HCT116 (cell line): ENCODE results near the gene FCRL5. TPM values are rescaled to one million over a fixed set of nuclear protein-coding genes. Genes with fewer than 3 reads are reported as not detected.

Source experiments
- ATAC-seq: fragments of 200-7000 bp; cut with Tn5 transposase; 2 replicates; pipeline ENCODE4 v1.9.1; 2020; ENCODE audit warnings: mild to moderate bottlenecking, moderate library complexity
- BruUV-seq: library from RNA; stranded (reverse); fragments of 400-500 nt; replicated peaks from 2 replicates; lab custom pipeline; 2021; lab: Mats Ljungman, UMichigan
- CTCF ChIA-PET: fragments of 300-600 bp; sonication (Branson Sonifier 250); formaldehyde crosslinking; loops from one replicate; lab custom pipeline; 2021; ENCODE audit warnings: antibody characterized with exemption; lab: Charles Lee
- POLR2A ChIA-PET: fragments of 300-600, 350-600 bp; sonication (Branson Sonifier 250); formaldehyde crosslinking; loops from one replicate; lab custom pipeline; 2021; ENCODE audit warnings: antibody characterized with exemption; lab: Charles Lee
- RAD21 ChIA-PET, 2 experiments: fragments of 300-600 bp; sonication (Branson Sonifier 250); formaldehyde crosslinking; loops; one replicate each; lab custom pipeline; 2023; ENCODE audit warnings: low total read pairs in 2 of 2; ENCODE audit not compliant: uncharacterized antibody in 2 of 2, unreplicated experiment in 2 of 2, low non-redundant PET in 1 of 2; lab: Charles Lee
- DNase-seq: peaks from one replicate; pipeline ENCODE4 v3.0.0-alpha.2; 2010; ENCODE audit warnings: low read depth, low spot score
- H2AFZ ChIP-seq: fragments of 200-600 bp; shearing (Covaris generic), sonication (generic); 2 replicates; pipeline ENCODE4 v1.6.1; 2017; ENCODE audit warnings: low read depth, mixed run types, mixed read lengths, antibody characterized with exemption, low read length; ENCODE audit not compliant: poor library complexity, severe bottlenecking
- H3K27ac ChIP-seq: 2 replicates; pipeline ENCODE4 v1.5.1; 2012; ENCODE audit warnings: low read depth, low read length
- H3K27me3 ChIP-seq: fragments of 200-600 bp; sonication (generic); 2 replicates; pipeline ENCODE4 v1.6.1; 2016; ENCODE audit warnings: mixed run types, low read length, mixed read lengths; ENCODE audit not compliant: insufficient read depth
- H3K36me3 ChIP-seq, 2 experiments: fragments of 200-500 bp in 1 of 2; fragments of 200-600 bp in 1 of 2; sonication (Bioruptor generic) in 1 of 2; sonication (generic) in 1 of 2; 2 replicates each; pipeline versions ENCODE4 v1.5.1 to v1.6.1; 2014 to 2016; ENCODE audit warnings: low read length in 2 of 2, inconsistent platforms in 1 of 2, mixed read lengths in 1 of 2, mixed run types in 1 of 2; ENCODE audit not compliant: insufficient read depth in 2 of 2, control insufficient read depth in 1 of 2
- H3K4me1 ChIP-seq, 2 experiments: fragments of 200-600 bp in 1 of 2; sonication (generic) in 1 of 2; 2 replicates each; pipeline versions ENCODE4 v1.5.1 to v1.6.1; 2012 to 2017; ENCODE audit warnings: low read length in 2 of 2, inconsistent platforms in 1 of 2, mild to moderate bottlenecking in 1 of 2, mixed read lengths in 1 of 2, mixed run types in 1 of 2, moderate library complexity in 1 of 2; ENCODE audit not compliant: insufficient read depth in 2 of 2, control insufficient read depth in 1 of 2
- H3K4me2 ChIP-seq: fragments of 200-600 bp; sonication (generic); 2 replicates; pipeline ENCODE4 v1.6.1; 2017; ENCODE audit warnings: mixed run types, low read length, mixed read lengths
- H3K4me3 ChIP-seq, 2 experiments: fragments of 200-600 bp in 1 of 2; sonication (generic) in 1 of 2; replicated peaks in 1 of 2; 2 replicates each; pipeline ENCODE4 v1.5.1; 2011 to 2016; ENCODE audit warnings: low read length in 2 of 2, control low read depth in 1 of 2, low read depth in 1 of 2, mild to moderate bottlenecking in 1 of 2, mixed read lengths in 1 of 2, mixed run types in 1 of 2
- H3K79me2 ChIP-seq: fragments of 200-600 bp; sonication (generic); 2 replicates; pipeline ENCODE4 v1.6.1; 2017; ENCODE audit warnings: mild to moderate bottlenecking, mixed run types, low read length, moderate library complexity, mixed read lengths; ENCODE audit not compliant: insufficient read depth
- H3K9ac ChIP-seq: fragments of 200-600 bp; sonication (generic); 2 replicates; pipeline ENCODE4 v1.6.1; 2016; ENCODE audit warnings: low read length, mixed read lengths
- H3K9me2 ChIP-seq: fragments of 200-600 bp; sonication (generic), shearing (Covaris generic); 2 replicates; pipeline ENCODE4 v1.6.1; 2017; ENCODE audit warnings: mixed run types, mild to moderate bottlenecking, moderate library complexity; ENCODE audit not compliant: insufficient read depth
- H3K9me3 ChIP-seq, 2 experiments: fragments of 200-500 bp in 1 of 2; fragments of 200-600 bp in 1 of 2; sonication (Bioruptor generic) in 1 of 2; sonication (generic) in 1 of 2; 2 replicates each; pipeline ENCODE4 v1.6.1; 2014 to 2017; ENCODE audit warnings: low read length in 2 of 2, mixed read lengths in 2 of 2, inconsistent platforms in 1 of 2, low read depth in 1 of 2, mild to moderate bottlenecking in 1 of 2, mixed run types in 1 of 2, moderate library complexity in 1 of 2; ENCODE audit not compliant: control insufficient read depth in 1 of 2, insufficient read depth in 1 of 2
- H4K20me1 ChIP-seq: fragments of 200-600 bp; sonication (generic), shearing (Covaris generic); 2 replicates; pipeline ENCODE4 v1.6.1; 2017; ENCODE audit warnings: mixed run types, mild to moderate bottlenecking, moderate library complexity; ENCODE audit not compliant: insufficient read depth
- ATF3 ChIP-seq: IDR thresholded peaks from 2 replicates; pipeline ENCODE4 v1.6.1; 2012
- CBX3 ChIP-seq: IDR thresholded peaks from 2 replicates; pipeline ENCODE4 v1.6.1; 2012; ENCODE audit warnings: low read depth
- EGR1 ChIP-seq: IDR thresholded peaks from 2 replicates; pipeline ENCODE4 v1.6.1; 2012; ENCODE audit warnings: low read depth
- ELF1 ChIP-seq: IDR thresholded peaks from 2 replicates; pipeline ENCODE4 v1.6.1; 2012; ENCODE audit warnings: low read depth, borderline replicate concordance
- EZH2 ChIP-seq: fragments of 200-600 bp; sonication (generic); IDR thresholded peaks from 2 replicates; pipeline ENCODE4 v1.6.1; 2017; ENCODE audit warnings: antibody characterized with exemption, mixed run types
- EZH2phosphoT487 ChIP-seq: fragments of 200-600 bp; IDR thresholded peaks from 2 replicates; pipeline ENCODE4 v1.6.1; 2018; ENCODE audit warnings: antibody characterized with exemption, borderline replicate concordance
- FOSL1 ChIP-seq: IDR thresholded peaks from 2 replicates; pipeline ENCODE4 v1.6.1; 2012; ENCODE audit warnings: low read depth
- MAX ChIP-seq: IDR thresholded peaks from 2 replicates; pipeline ENCODE4 v1.6.1; 2012
- POLR2A ChIP-seq: IDR thresholded peaks from 2 replicates; pipeline ENCODE4 v1.7.0; 2011; ENCODE audit warnings: borderline replicate concordance; ENCODE audit not compliant: insufficient read depth, insufficient read length; ENCODE audit errors: extremely low read depth
- POLR2AphosphoS5 ChIP-seq: IDR thresholded peaks from 2 replicates; pipeline ENCODE4 v1.6.1; 2011; ENCODE audit warnings: mild to moderate bottlenecking, low read depth, low read length, moderate library complexity
- SP1 ChIP-seq: IDR thresholded peaks from 2 replicates; pipeline ENCODE4 v1.6.1; 2012; ENCODE audit warnings: low read depth
- SRF ChIP-seq: IDR thresholded peaks from 2 replicates; pipeline ENCODE4 v1.6.1; 2012; ENCODE audit warnings: low read depth
- YY1 ChIP-seq: IDR thresholded peaks from 2 replicates; pipeline ENCODE4 v1.6.1; 2011; ENCODE audit warnings: low read length, low read depth, moderate library complexity, mild to moderate bottlenecking; ENCODE audit not compliant: insufficient replicate concordance; ENCODE audit errors: extremely low read depth
- ZBTB33 ChIP-seq: IDR thresholded peaks from 2 replicates; pipeline ENCODE4 v1.6.1; 2011; ENCODE audit warnings: mild to moderate bottlenecking, low read length, moderate library complexity; ENCODE audit not compliant: insufficient replicate concordance; ENCODE audit errors: extremely low read depth
- ZNF274 ChIP-seq: fragments of 200-500 bp; sonication (Bioruptor generic); IDR thresholded peaks from 2 replicates; pipeline ENCODE4 v1.6.1; 2014; ENCODE audit warnings: mild to moderate bottlenecking, low read depth, low read length, inconsistent platforms
- intact Hi-C: fragments of 100-400 bp; cut with micrococcal nuclease; formaldehyde crosslinking; loops from 2 replicates; pipeline ENCODE4 v1.10.0; 2022
- total RNA-seq: library from RNA; stranded (reverse); gene quantifications from one replicate; pipeline ENCODE4 v1.2.1, GENCODE V29; 2021; ENCODE audit not compliant: unreplicated experiment

The FCRL5 gene
- total RNA-seq, 1 experiment from 2014 or later, result not detected

GRCh38 chr1:157472056-157472701, 80.1 kb downstream of the FCRL5 start:
- intact Hi-C loops, result no loop called here
- TF ChIP-seq POLR2A, result no peak
- TF ChIP-seq ELF1, result no peak
- no peak for TF ChIP-seq CBX3
- TF ChIP-seq POLR2AphosphoS5, result no peak
- TF ChIP-seq EZH2phosphoT487, result no peak
- TF ChIP-seq YY1, result no peak
- no peak for TF ChIP-seq ZNF274
- no peak for TF ChIP-seq SP1
- TF ChIP-seq MAX, result no peak
- no TSS peak for BruUV-seq

GRCh38 chr1:157471531-157471930, 80.8 kb downstream of the FCRL5 start:
- ATAC-seq, result no peak
- Histone ChIP-seq H3K4me2 (no peak overlapping the region), H3K9me3 (no peaks in the 10 kb centered on the region)
- intact Hi-C loops, result no loop called here
- CTCF ChIA-PET, result interaction anchor here (0.6 kb wide), 1 partner anchor 17 kb away, joined by 4 read pairs; no protein-coding TSS in a partner anchor
- TF ChIP-seq SRF (no peak), EZH2phosphoT487 (no peak), EZH2 (no peak), YY1 (no peak), ZBTB33 (no peak), FOSL1 (no peak), ZNF274 (no peak), ELF1 (no peak), SP1 (no peak), POLR2A (no peak), EGR1 (no peak), ATF3 (no peak), MAX (no peak)
- TF ChIP-seq, all 23 proteins: peak for 0
- H3K27ac ChIP-seq, result no peak overlapping the region
- H2AFZ ChIP-seq, result no peak overlapping the region
- no peaks in the 10 kb centered on the region for H3K4me1 ChIP-seq
- RAD21 ChIA-PET, result no interaction called here
- H3K9me2 ChIP-seq, result no peaks in the 10 kb centered on the region
- no peaks in the 10 kb centered on the region for H3K79me2 ChIP-seq
- no peaks in the 10 kb centered on the region for H4K20me1 ChIP-seq
- H3K4me3 ChIP-seq, result no peak overlapping the region
- peaks cover 10% of the 10 kb centered on the region; the same call in 1 of the 2 replicates for H3K27me3 ChIP-seq
- no TSS peak for BruUV-seq
- DNase-seq, result no peak
- POLR2A ChIA-PET, result no interaction called here
- no peaks in the 10 kb centered on the region for H3K36me3 ChIP-seq
- no peak overlapping the region for H3K9ac ChIP-seq

More at GRCh38 chr1:157472056-157472701, 80.1 kb downstream of the FCRL5 start:
- no peak overlapping the region for H3K4me2 ChIP-seq
- H4K20me1 ChIP-seq, result no peaks in the 10 kb centered on the region
- no peak overlapping the region for H3K4me3 ChIP-seq
- no peak overlapping the region for H2AFZ ChIP-seq
- POLR2A ChIA-PET, result no interaction called here
- ATAC-seq (no peak), DNase-seq (no peak)
- RAD21 ChIA-PET, result no interaction called here
- H3K27ac ChIP-seq, result no peak overlapping the region
- no peaks in the 10 kb centered on the region for H3K36me3 ChIP-seq
- no peaks in the 10 kb centered on the region for H3K9me3 ChIP-seq
- H3K4me1 ChIP-seq, result no peaks in the 10 kb centered on the region
- no peaks in the 10 kb centered on the region for H3K79me2 ChIP-seq
- CTCF ChIA-PET, result interaction anchor here (0.6 kb wide), 1 partner anchor 17 kb away, joined by 4 read pairs; no protein-coding TSS in a partner anchor
- H3K9me2 ChIP-seq, result no peaks in the 10 kb centered on the region
- H3K9ac ChIP-seq, result no peak overlapping the region
- H3K27me3 ChIP-seq, result peaks cover 10% of the 10 kb centered on the region; the same call in 1 of the 2 replicates
